Coronary artery (tissue), 2 donors: ENCODE measurements around the gene OGA.

Source experiments
- DNase-seq: peaks from one replicate; pipeline ENCODE4 v3.0.0-alpha.2; 2017; ENCODE audit warnings: low spot score
- H3K27ac ChIP-seq, 2 donors: fragments of 200-600 bp; sonication (generic); one replicate each; pipeline ENCODE4 v1.5.1; 2016 to 2019
- H3K4me3 ChIP-seq: fragments of 200-600 bp; sonication (generic); 2 replicates; pipeline ENCODE4 v1.5.1; 2016; ENCODE audit warnings: mild to moderate bottlenecking, moderate library complexity
- TF ChIP-seq, protein P1 (sequence below): fragments of 200-600 bp; sonication (generic); IDR thresholded peaks from one replicate; pipeline ENCODE4 v1.5.1; 2019; ENCODE audit warnings: antibody characterized with exemption

OGA gene

DNA sequence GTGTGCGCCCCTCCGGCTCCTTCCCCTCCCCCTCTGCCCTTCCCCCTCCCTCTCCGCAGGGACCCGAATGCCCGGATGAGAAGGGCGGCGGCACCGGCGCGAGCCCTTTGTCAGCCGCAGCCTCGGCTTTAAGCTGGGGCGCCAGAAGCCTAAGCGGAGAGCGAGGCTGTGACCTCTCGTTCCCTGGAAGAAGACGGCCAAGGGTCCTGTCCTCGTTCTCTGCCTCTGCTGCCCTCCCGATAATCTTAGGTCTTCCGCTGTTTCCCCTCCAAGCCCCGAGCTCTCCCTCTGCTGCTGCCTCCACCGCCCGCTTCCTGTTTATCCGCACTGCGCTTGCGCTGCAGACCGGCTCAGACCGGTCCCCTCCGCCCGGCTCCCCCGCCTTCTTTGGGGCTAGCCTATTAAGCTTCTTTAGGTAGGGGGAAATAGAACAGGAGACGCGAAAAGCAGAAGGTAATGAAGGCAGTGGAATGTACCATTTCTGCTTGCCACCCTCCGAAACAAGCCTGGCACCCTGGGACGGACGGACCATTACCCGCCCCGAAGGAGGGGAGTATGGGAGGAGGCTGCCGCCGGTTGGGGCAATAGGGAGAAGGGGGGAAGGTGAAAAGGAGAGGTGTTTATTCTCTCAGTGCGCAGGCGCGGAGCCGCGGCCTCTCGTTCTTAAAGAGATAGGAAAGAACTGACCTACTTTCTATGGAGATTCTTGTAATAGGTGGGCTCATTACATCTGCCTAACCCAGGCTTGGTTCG, at the start of gene OGA:
OGA (minus strand) TSS at position 326 of the 753 bp plus-strand sequence. CDS start 422 bp downstream, outside the sequence.
- H3K4me3 ChIP-seq, result peak within 1 kb of the TSS; percentile 99
- peak; percentile 99 for DNase-seq
- TF ChIP-seq, protein P1, sequence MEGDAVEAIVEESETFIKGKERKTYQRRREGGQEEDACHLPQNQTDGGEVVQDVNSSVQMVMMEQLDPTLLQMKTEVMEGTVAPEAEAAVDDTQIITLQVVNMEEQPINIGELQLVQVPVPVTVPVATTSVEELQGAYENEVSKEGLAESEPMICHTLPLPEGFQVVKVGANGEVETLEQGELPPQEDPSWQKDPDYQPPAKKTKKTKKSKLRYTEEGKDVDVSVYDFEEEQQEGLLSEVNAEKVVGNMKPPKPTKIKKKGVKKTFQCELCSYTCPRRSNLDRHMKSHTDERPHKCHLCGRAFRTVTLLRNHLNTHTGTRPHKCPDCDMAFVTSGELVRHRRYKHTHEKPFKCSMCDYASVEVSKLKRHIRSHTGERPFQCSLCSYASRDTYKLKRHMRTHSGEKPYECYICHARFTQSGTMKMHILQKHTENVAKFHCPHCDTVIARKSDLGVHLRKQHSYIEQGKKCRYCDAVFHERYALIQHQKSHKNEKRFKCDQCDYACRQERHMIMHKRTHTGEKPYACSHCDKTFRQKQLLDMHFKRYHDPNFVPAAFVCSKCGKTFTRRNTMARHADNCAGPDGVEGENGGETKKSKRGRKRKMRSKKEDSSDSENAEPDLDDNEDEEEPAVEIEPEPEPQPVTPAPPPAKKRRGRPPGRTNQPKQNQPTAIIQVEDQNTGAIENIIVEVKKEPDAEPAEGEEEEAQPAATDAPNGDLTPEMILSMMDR, result no peak

DNA sequence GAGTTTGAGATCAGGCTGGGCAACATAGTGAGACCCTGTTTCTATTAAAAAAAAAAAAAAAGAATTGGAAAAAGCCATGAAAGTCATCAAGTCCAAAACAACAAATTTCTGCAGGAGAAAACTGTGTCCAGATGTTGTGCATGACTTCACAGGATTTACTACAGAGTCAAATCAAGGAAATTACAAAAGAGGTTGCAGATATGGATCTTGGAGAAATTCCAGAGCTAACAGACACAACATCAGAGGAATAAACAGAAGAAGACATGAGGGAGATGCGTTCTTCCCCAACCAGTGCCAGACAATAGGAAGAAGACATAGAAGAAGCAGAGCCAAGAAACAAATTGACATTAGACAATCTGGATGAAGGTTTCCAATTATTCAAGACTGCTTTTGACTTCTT, 49.7 kb upstream of the OGA start:
- Histone ChIP-seq H3K4me3 (no peak overlapping the region), H3K27ac (no peak overlapping the region)
- no peak for DNase-seq
- TF ChIP-seq, protein P1, result no peak

More for the DNA sequence above, at the start of gene OGA:
- peak within 1 kb of the TSS; percentile 98 to 99 for H3K27ac ChIP-seq

DNA sequence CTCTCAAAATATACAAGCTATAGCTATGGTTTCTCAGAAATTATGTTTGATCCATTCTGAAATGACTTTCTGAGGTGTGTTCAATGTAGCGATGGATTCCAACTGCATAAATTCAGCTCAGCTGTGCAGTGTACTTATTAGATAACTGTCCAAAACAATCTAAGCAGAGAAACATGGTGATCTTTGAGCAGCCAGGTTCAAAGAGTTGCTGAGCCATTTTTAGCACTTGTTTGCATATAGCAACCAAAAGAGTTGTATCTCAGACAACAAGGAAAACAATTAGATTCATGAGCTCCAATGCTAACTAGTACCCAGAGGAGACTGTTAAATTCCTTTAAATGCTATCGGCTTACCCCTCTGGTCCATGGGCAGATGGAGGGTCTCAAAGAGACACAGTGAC, 41.3 kb upstream of the OGA start:
- DNase-seq, result no peak
- H3K4me3 ChIP-seq, result no peak overlapping the region
- TF ChIP-seq, protein P1, result no peak
- no peak overlapping the region for H3K27ac ChIP-seq

DNA sequence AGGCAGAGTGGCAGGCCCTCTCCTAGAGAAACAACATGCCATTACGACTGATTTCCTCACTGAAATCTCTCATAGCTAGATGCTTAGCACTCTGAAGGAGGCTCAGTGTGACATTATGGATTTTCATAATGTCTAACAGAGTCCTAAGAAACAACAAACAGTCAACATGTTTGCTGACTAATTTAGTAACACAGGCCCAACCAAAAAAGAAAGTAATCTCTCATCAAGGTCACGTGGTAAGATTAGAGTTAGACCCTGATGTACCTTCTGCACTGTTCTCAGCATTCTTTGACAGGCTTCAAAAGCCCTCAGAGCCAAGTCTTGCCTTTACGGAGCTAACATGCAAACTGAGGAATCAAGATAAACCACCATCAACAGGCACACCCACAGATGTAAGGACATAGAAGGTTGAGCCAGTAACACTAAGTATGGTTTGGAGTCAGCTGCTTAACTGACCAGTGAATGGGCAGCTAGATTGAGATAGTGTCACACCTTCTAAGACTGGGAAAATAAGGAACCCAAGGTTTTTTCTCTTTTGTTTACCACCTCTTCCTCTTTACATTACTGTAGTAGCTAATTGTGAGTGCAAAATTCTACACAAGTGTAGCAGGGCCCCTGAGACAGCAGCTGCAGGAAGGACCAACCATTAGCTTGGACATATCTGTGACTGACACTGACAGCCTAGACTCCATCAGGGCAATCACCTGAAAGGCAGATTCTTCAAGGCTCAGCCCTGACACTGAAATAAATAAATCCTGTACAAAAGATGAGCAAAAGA, 40.7 kb upstream of the OGA start:
- TF ChIP-seq, protein P1, result no peak
- Histone ChIP-seq H3K27ac (no peak overlapping the region), H3K4me3 (no peak overlapping the region)
- DNase-seq, result no peak

DNA sequence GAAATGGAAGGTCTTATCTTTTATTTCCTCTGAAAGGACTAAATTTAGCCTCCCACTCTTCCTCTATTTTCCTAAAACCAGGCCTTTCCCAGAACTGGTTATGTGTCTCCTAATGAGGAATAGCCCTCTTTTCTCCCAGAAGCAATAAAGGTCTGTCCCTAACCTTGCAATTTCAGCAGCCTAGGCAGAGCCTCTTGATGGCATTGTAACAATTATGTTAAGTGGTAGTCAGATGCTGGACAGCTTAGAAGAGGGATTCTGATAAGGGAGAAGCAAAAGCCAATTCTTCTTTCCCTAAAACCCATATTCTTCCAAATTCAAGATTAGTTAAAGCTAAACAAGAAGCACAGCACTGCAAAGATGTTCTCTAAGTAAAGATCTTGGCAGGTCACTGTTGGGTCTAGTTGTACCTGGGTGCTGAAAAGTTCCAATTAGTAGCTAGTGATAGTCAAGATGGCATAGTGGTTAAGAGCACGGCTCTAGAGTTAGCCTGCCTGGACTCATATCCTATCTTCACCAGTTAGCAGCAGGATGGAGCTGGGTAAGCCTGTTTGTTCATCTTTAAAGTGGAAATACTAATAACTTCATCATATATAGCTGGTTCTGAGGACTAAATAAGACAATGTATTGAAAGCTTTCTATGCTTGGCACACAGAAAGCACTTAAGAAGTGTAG, 39.7 kb upstream of the OGA start:
- DNase-seq, result no peak
- no peak overlapping the region for H3K4me3 ChIP-seq
- H3K27ac ChIP-seq, result no peak overlapping the region
- TF ChIP-seq, protein P1, result no peak

DNA sequence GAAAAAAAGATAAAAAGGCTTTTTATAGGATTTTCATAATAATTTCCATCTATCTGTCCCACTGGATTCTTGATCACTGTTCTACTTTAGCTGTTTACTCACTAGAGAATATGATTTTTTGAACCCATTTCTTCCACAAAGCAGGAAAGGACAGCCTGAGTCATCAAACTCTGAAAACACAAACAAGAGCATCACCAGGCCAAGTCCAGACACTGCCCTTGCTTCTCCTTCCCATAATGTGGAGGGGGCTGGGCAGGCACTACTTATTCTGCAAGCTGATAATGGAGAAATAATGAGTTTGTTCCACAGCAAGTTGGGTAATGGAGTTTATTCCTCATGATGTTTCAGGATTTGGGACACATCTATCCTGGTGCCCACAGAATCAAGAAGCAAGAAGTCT, 38.4 kb upstream of the OGA start:
- Histone ChIP-seq H3K27ac (no peak overlapping the region), H3K4me3 (no peak overlapping the region)
- TF ChIP-seq, protein P1, result no peak
- DNase-seq, result no peak
